HG03521 (cell line): ENCODE results near the gene ARF6.
"Not testable (repeated sequence)": the region's sequence is repeated elsewhere in the genome, so short reads cannot be mapped to it uniquely, and the experiment has no call there.

Source experiments
- ATAC-seq: cut with Tn5 transposase; IDR thresholded peaks from one replicate; pipeline ENCODE4 v1.9.1; 2021; ENCODE audit warnings: mild to moderate bottlenecking, moderate library complexity; ENCODE audit not compliant: unreplicated experiment

The ARF6 gene

GRCh38 chr14:49876563-49877127 is 16.2 kb upstream of the ARF6 start:
- no peak for ATAC-seq

- ATAC-seq: peak; percentile 86
These were observed 13.2 kb upstream of the ARF6 start for GRCh38 chr14:49879646-49880204.

GRCh38 chr14:49880267-49881064 is 12.4 kb upstream of the ARF6 start:
- ATAC-seq: no peak

GRCh38 chr14:49881350-49882001 is 11.4 kb upstream of the ARF6 start:
- ATAC-seq: no peak

GRCh38 chr14:49882826-49883694 is 9.8 kb upstream of the ARF6 start:
- ATAC-seq: no peak

DNA sequence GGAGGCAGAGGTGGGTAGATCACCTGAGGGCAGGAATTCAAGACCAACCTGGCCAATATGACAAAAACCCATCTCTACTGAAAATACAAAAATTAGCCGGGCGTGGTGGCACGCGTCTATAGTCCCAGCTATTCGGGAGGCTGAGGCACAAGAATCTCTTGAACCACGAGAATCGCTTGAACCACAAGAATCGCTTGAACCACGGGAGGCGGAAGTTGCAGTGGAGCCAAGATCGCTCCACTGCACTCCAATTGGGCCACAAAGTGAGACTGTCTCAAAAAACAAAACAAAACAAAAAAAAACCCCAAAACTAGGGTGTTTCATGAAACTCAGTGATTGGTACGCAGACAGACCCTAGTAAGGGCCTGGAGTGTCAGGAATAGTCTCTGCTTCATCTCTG is 6.4 kb upstream of the ARF6 start:
- ATAC-seq: no peak

- no peak for ATAC-seq
These were observed 4.6 kb upstream of the ARF6 start for GRCh38 chr14:49888293-49888692.

- ATAC-seq: peak; percentile 19
These were observed 614 bp upstream of the ARF6 start for GRCh38 chr14:49892301-49892635.

DNA sequence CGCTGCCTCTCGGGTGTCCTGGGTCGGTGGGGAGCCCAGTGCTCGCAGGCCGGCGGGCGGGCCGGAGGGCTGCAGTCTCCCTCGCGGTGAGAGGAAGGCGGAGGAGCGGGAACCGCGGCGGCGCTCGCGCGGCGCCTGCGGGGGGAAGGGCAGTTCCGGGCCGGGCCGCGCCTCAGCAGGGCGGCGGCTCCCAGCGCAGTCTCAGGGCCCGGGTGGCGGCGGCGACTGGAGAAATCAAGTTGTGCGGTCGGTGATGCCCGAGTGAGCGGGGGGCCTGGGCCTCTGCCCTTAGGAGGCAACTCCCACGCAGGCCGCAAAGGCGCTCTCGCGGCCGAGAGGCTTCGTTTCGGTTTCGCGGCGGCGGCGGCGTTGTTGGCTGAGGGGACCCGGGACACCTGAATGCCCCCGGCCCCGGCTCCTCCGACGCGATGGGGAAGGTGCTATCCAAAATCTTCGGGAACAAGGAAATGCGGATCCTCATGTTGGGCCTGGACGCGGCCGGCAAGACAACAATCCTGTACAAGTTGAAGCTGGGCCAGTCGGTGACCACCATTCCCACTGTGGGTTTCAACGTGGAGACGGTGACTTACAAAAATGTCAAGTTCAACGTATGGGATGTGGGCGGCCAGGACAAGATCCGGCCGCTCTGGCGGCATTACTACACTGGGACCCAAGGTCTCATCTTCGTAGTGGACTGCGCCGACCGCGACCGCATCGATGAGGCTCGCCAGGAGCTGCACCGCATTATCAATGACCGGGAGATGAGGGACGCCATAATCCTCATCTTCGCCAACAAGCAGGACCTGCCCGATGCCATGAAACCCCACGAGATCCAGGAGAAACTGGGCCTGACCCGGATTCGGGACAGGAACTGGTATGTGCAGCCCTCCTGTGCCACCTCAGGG is 679 bp downstream of the ARF6 start:
- peak; percentile 37 for ATAC-seq

DNA sequence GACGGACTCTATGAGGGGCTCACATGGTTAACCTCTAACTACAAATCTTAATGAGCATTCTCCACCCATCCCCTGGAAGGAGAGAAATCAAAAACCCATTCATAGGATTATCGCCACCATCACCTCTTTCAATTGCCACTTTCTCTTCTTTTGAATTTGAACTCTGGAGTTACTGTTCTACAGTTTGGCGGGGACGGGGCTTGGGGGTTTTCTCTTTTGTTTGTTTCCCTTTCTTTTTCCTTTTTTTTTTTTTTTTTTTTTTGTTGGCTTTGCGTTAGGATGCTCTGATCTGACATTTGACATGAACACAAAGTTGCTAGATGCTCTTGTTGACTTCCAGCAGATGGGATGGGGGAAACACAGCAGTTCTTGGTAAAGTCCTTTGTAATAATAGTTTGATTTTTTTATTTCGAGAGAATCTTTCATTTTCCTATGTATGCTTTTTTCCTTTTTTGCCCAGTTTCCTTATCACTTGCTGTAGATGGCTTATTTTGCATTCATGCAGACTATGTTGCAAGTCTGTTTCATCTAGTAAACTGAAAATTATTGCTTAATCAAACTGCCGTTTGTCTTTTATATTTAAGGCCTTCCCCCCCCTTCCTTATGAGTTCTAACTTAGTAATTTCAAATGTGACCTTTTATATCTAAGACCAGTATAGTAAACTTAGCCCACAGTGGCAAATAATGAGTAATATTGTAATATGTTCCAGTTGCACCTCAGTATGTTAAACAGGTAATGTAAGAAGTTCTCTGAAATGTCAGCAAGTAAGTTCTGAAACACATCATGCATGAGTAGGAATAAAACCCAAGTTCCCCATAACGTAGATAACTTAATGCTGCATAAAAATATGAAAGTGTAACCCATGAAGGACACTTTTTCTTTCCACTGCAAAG is 1.6 kb downstream of the ARF6 start:
- ATAC-seq: not testable (repeated sequence)

- no peak for ATAC-seq
These were observed 2.6 kb downstream of the ARF6 start for GRCh38 chr14:49895480-49895879.

DNA sequence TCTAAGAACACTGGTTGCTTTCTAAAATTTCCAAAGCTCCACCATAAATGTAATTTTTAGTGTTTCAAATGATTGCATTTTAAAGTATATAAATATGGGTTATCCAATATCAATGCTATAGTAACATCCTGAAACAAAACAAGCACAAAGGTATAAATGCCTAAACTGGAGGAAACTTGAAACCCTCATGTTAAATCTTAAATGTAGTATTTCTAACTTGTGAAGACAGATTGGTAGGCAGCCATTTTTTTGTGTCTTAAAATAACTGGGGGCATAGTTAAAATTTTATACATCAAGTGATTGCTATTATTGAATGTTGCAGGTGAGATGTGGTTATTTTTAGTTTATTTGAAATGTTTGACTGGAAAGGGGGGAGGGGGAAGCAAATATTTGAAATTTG is 3.4 kb downstream of the ARF6 start:
- not testable (repeated sequence) for ATAC-seq

GRCh38 chr14:49896966-49897365 is 4.1 kb downstream of the ARF6 start:
- no peak for ATAC-seq

- no peak for ATAC-seq
These were observed 4.5 kb downstream of the ARF6 start for GRCh38 chr14:49897414-49897813.

- no peak for ATAC-seq
These were observed 5.1 kb downstream of the ARF6 start for GRCh38 chr14:49897965-49898364.

GRCh38 chr14:49898485-49898884 is 5.6 kb downstream of the ARF6 start:
- no peak for ATAC-seq

DNA sequence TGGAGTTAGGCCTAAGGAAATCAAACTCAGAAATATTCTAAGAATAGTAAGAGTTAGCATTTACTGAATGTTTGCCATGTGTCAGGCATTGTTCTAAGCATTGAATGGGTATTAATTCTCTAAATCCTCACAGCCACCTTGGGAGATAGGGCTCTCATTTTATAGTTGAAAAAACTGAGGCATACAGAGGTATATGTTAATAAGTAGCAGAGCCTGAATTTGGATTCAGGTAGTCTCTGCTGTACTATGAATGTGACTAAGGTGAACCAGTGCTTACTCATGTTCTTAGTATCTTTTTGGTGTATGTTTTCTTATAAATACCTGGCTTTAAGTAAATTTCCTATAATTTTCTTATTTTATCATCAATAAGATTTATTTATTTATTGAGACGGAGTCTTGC is 8.1 kb downstream of the ARF6 start:
- ATAC-seq: no peak

GRCh38 chr14:49902679-49903246 is 9.9 kb downstream of the ARF6 start:
- ATAC-seq: not testable (repeated sequence)

- no peak for ATAC-seq
These were observed 11.4 kb downstream of the ARF6 start for GRCh38 chr14:49904270-49904669.
